H9 (cell line): ENCODE measurements around the gene DIP2A. TPM values are rescaled to one million over a fixed set of nuclear protein-coding genes. Genes with fewer than 3 reads are reported as not detected.

ENCODE experiments used
- DNase-seq: peaks from one replicate; pipeline ENCODE4 v3.0.0-alpha.2; 2017
- H2AFZ ChIP-seq: one replicate; pipeline ENCODE4 v1.6.1; 2013; ENCODE audit warnings: mild to moderate bottlenecking, low read length, control low read depth, moderate library complexity
- H2AK5ac ChIP-seq: 2 replicates; pipeline ENCODE4 v1.6.1; 2013; ENCODE audit warnings: low read length, control low read depth, mixed read lengths; ENCODE audit not compliant: insufficient read length
- H2BK120ac ChIP-seq: one replicate; pipeline ENCODE4 v1.6.1; 2013; ENCODE audit warnings: low read depth, mild to moderate bottlenecking, low read length, control low read depth, inconsistent platforms; ENCODE audit not compliant: poor library complexity, severe bottlenecking
- H2BK12ac ChIP-seq: 2 replicates; pipeline ENCODE4 v1.6.1; 2013; ENCODE audit warnings: low read length, control low read depth, mixed read lengths, low read depth; ENCODE audit not compliant: insufficient read length
- H2BK15ac ChIP-seq: 2 replicates; pipeline ENCODE4 v1.6.1; 2013; ENCODE audit warnings: low read depth, low read length, control low read depth
- H2BK20ac ChIP-seq: one replicate; pipeline ENCODE4 v1.6.1; 2013; ENCODE audit warnings: low read depth, mild to moderate bottlenecking, low read length, control low read depth, inconsistent platforms; ENCODE audit not compliant: poor library complexity, severe bottlenecking
- H2BK5ac ChIP-seq: 2 replicates; pipeline ENCODE4 v1.6.1; 2013; ENCODE audit warnings: low read length, control low read depth, mixed read lengths; ENCODE audit not compliant: insufficient read length
- H3K14ac ChIP-seq: 2 replicates; pipeline ENCODE4 v1.6.1; 2013; ENCODE audit warnings: low read length, control low read depth; ENCODE audit not compliant: insufficient read depth
- H3K18ac ChIP-seq: 2 replicates; pipeline ENCODE4 v1.6.1; 2013; ENCODE audit warnings: low read depth, mild to moderate bottlenecking, mixed read lengths, low read length, control low read depth; ENCODE audit not compliant: insufficient read length
- H3K23ac ChIP-seq: 2 replicates; pipeline ENCODE4 v1.6.1; 2013; ENCODE audit warnings: low read length, control low read depth, mixed read lengths, low read depth; ENCODE audit not compliant: insufficient read length
- H3K23me2 ChIP-seq: 2 replicates; pipeline ENCODE4 v1.6.1; 2013; ENCODE audit warnings: low read depth, mild to moderate bottlenecking, mixed read lengths, low read length, control low read depth; ENCODE audit not compliant: insufficient read length, poor library complexity, severe bottlenecking
- H3K27ac ChIP-seq: 2 replicates; pipeline ENCODE4 v1.5.1; 2013; ENCODE audit warnings: low read length, control low read depth, mixed read lengths, low read depth; ENCODE audit not compliant: insufficient read length
- H3K27me3 ChIP-seq: 2 replicates; pipeline ENCODE4 v1.6.1; 2013; ENCODE audit warnings: low read length, control low read depth, inconsistent platforms; ENCODE audit not compliant: insufficient read depth
- H3K4ac ChIP-seq: 2 replicates; pipeline ENCODE4 v1.6.1; 2013; ENCODE audit warnings: low read depth, mild to moderate bottlenecking, control low read depth, inconsistent platforms, low read length, moderate library complexity
- H3K4me1 ChIP-seq: 2 replicates; pipeline ENCODE4 v1.6.1; 2013; ENCODE audit warnings: low read length, control low read depth, inconsistent platforms; ENCODE audit not compliant: insufficient read depth
- H3K4me2 ChIP-seq: 2 replicates; pipeline ENCODE4 v1.6.1; 2013; ENCODE audit warnings: low read length, control low read depth, mixed read lengths; ENCODE audit not compliant: insufficient read length, insufficient read depth
- H3K56ac ChIP-seq: 2 replicates; pipeline ENCODE4 v1.6.1; 2013; ENCODE audit warnings: low read depth, mild to moderate bottlenecking, mixed read lengths, low read length, control low read depth; ENCODE audit not compliant: insufficient read length
- H3K79me1 ChIP-seq: 2 replicates; pipeline ENCODE4 v1.6.1; 2013; ENCODE audit warnings: low read depth, mild to moderate bottlenecking, moderate library complexity, low read length, control low read depth, inconsistent platforms; ENCODE audit not compliant: insufficient read depth, poor library complexity, severe bottlenecking
- H3K79me2 ChIP-seq: 2 replicates; pipeline ENCODE4 v1.6.1; 2013; ENCODE audit warnings: low read length, control low read depth, inconsistent platforms; ENCODE audit not compliant: insufficient read depth
- H3K9ac ChIP-seq: 2 replicates; pipeline ENCODE4 v1.6.1; 2013; ENCODE audit warnings: low read length, control low read depth, mixed read lengths; ENCODE audit not compliant: insufficient read length; ENCODE audit errors: extremely low read depth
- H3K9me3 ChIP-seq: one replicate; pipeline ENCODE4 v1.6.1; 2013; ENCODE audit warnings: low read depth, low read length, inconsistent platforms; ENCODE audit not compliant: control insufficient read depth
- H3T11ph ChIP-seq: one replicate; pipeline ENCODE4 v1.6.1; 2013; ENCODE audit warnings: mild to moderate bottlenecking, low read length, control low read depth, inconsistent platforms
- H4K20me1 ChIP-seq: one replicate; pipeline ENCODE4 v1.6.1; 2013; ENCODE audit not compliant: control insufficient read depth, insufficient read length, insufficient read depth
- H4K5ac ChIP-seq: 2 replicates; pipeline ENCODE4 v1.6.1; 2013; ENCODE audit warnings: low read depth, mild to moderate bottlenecking, mixed read lengths, low read length, control low read depth; ENCODE audit not compliant: insufficient read length
- H4K8ac ChIP-seq: replicated peaks from 2 replicates; pipeline ENCODE4 v1.6.1; 2013; ENCODE audit warnings: low read length, control low read depth, mixed read lengths, low read depth; ENCODE audit not compliant: insufficient read length
- H4K91ac ChIP-seq: 2 replicates; pipeline ENCODE4 v1.6.1; 2013; ENCODE audit warnings: low read depth, mild to moderate bottlenecking, moderate library complexity, mixed read lengths, low read length, control low read depth; ENCODE audit not compliant: insufficient read length
- H3K27ac Mint-ChIP-seq, 3 experiments: 2 replicates in 2 of 3; 3 replicates in 1 of 3; pipeline ENCODE4 v1.8.0; 2020 to 2021; ENCODE audit warnings: mixed read lengths in 3 of 3, mild to moderate bottlenecking in 1 of 3, moderate library complexity in 1 of 3
- H3K27me3 Mint-ChIP-seq: 2 replicates; pipeline ENCODE4 v1.8.0; 2021; ENCODE audit warnings: low read depth, mild to moderate bottlenecking, moderate library complexity, mixed read lengths
- H3K36me3 Mint-ChIP-seq, 3 experiments: 2 replicates in 2 of 3; 3 replicates in 1 of 3; pipeline ENCODE4 v1.8.0; 2020 to 2021; ENCODE audit warnings: low read depth in 3 of 3, mixed read lengths in 3 of 3; ENCODE audit not compliant: insufficient read depth in 1 of 3
- H3K4me1 Mint-ChIP-seq, 2 experiments: 2 replicates each; pipeline ENCODE4 v1.8.0; 2020; ENCODE audit warnings: mixed read lengths in 2 of 2
- H3K4me3 Mint-ChIP-seq, 2 experiments: 2 replicates in 1 of 2; 3 replicates in 1 of 2; pipeline ENCODE4 v1.8.0; 2020 to 2021; ENCODE audit warnings: mild to moderate bottlenecking in 2 of 2, mixed read lengths in 2 of 2, moderate library complexity in 1 of 2
- H3K9me3 Mint-ChIP-seq, 2 experiments: 2 replicates in 1 of 2; 3 replicates in 1 of 2; pipeline ENCODE4 v1.8.0; 2020; ENCODE audit warnings: mild to moderate bottlenecking in 2 of 2, mixed read lengths in 2 of 2, moderate library complexity in 1 of 2
- WGBS: extraction: QIAGEN DNeasy Blood & Tissue Kit; methylation state at CpG from one replicate; pipeline ENCODE4 v1.1.7; 2013; ENCODE audit warnings: missing lambda C conversion rate, low lambda C conversion rate, mixed read lengths; ENCODE audit not compliant: insufficient read length; ENCODE audit errors: extremely low coverage; 5-methylcytosine and 5-hydroxymethylcytosine counted together
- total RNA-seq: library from RNA; stranded (reverse); gene quantifications from 2 replicates; pipeline ENCODE4 v1.2.1, GENCODE V29; 2021
- TF ChIP-seq, protein P1 (sequence below): fragments of 200-600 bp; sonication (generic); conservative IDR thresholded peaks from 3 replicates; pipeline ENCODE4 v1.8.0; 2021; ENCODE audit warnings: antibody characterized with exemption, mild to moderate bottlenecking

The DIP2A gene
- total RNA-seq, 1 experiment from 2014 or later, result 25.2 TPM

DNA sequence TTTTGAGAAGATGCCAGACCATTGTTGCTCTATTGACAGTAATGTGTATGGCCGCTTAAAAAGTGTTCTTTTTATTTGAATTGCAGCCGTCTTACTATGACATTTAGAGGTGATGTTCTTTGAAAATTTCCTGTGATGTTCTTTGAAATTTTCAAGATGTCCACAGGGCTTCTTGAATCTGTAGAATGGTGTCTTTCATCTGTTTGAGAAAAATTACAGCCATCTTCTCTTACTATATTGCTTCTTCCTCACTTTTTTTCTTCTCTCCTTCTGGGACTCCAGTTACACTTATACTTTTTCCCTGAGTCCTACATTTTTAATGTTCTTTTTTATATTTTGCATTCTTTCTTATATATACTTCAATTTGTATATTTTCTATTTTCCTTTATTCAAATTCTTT, 57.4 kb downstream of the DIP2A start:
- Histone ChIP-seq H4K20me1 (no peaks in the 10 kb centered on the region), H3K79me2 (no peaks in the 10 kb centered on the region), H3K4ac (no peak overlapping the region), H3K56ac (no peak overlapping the region), H3K27me3 (no peaks in the 10 kb centered on the region), H2BK12ac (no peak overlapping the region), H3K23me2 (no peaks in the 10 kb centered on the region), H3K79me1 (no peaks in the 10 kb centered on the region), H3K18ac (no peak overlapping the region), H2BK120ac (no peak overlapping the region), H3K27ac (no peak overlapping the region), H2AK5ac (no peak overlapping the region), H4K5ac (no peak overlapping the region), H3K9ac (no peak overlapping the region), H3K4me1 (no peaks in the 10 kb centered on the region), H2BK20ac (no peak overlapping the region), H2BK15ac (no peak overlapping the region), H3K14ac (no peak overlapping the region), H2AFZ (no peak overlapping the region), H2BK5ac (no peak overlapping the region), H3T11ph (no peak overlapping the region), H3K9me3 (no peaks in the 10 kb centered on the region), H3K4me2 (no peak overlapping the region), H3K23ac (no peak overlapping the region), H4K91ac (no peak overlapping the region), H4K8ac (no peak overlapping the region)
- WGBS, result no CpG with 5 or more reads among the region's 2 CpGs
- Mint-ChIP-seq H3K27ac (no peak overlapping the region), H3K36me3 (peaks cover 21 to 52% (median 34%) of the 10 kb centered on the region in 3 experiments), H3K9me3 (peaks cover 5% of the 10 kb centered on the region in 2 experiments; a peak in 2 of 5 replicates), H3K4me1 (no peaks in the 10 kb centered on the region), H3K27me3 (no peaks in the 10 kb centered on the region), H3K4me3 (no peak overlapping the region)
- TF ChIP-seq, protein P1, sequence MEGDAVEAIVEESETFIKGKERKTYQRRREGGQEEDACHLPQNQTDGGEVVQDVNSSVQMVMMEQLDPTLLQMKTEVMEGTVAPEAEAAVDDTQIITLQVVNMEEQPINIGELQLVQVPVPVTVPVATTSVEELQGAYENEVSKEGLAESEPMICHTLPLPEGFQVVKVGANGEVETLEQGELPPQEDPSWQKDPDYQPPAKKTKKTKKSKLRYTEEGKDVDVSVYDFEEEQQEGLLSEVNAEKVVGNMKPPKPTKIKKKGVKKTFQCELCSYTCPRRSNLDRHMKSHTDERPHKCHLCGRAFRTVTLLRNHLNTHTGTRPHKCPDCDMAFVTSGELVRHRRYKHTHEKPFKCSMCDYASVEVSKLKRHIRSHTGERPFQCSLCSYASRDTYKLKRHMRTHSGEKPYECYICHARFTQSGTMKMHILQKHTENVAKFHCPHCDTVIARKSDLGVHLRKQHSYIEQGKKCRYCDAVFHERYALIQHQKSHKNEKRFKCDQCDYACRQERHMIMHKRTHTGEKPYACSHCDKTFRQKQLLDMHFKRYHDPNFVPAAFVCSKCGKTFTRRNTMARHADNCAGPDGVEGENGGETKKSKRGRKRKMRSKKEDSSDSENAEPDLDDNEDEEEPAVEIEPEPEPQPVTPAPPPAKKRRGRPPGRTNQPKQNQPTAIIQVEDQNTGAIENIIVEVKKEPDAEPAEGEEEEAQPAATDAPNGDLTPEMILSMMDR, result no peak
- DNase-seq, result no peak
